Measurements from ENCODE around the gene DNM2. TPM values are rescaled to one million over a fixed set of nuclear protein-coding genes. Genes with fewer than 3 reads are reported as not detected.

DNM2 gene
- total RNA-seq, 6 experiments from 2014 or later: 54.0 to 86.9 (median 68.3) TPM

GRCh38 chr19:10682397-10683063 is 35.3 kb upstream of the DNM2 start:
- TF ChIP-seq POLR2A (IDR thresholded peaks at IDR 0.05) (no peak), CTCF (IDR thresholded peaks at IDR 0.05) (no peak)
- H3K27me3 ChIP-seq: no peaks in the 10 kb centered on the region
- intact Hi-C loops (cut with DNase I): no loop called here
- peaks cover 0 to 7% (median 3%) of the 10 kb centered on the region in 4 donors for H3K4me1 ChIP-seq
- DNase-seq (no peak), ATAC-seq (no peak)
- 90% methylated on average over 4 of the region's 15 CpGs for WGBS (ENCODE audit: insufficient coverage, low coverage, low lambda C conversion rate, missing lambda C conversion rate)
- H3K4me3 ChIP-seq: no peak overlapping the region
- H3K9me3 ChIP-seq: no peaks in the 10 kb centered on the region
- H3K36me3 ChIP-seq: peaks cover 7 to 79% (median 52%) of the 10 kb centered on the region in 4 donors
- H3K27ac ChIP-seq: no peak overlapping the region

- Histone ChIP-seq H3K4me1 (peaks cover 0 to 2% (median under 1%) of the 10 kb centered on the region in 4 donors), H3K27me3 (no peaks in the 10 kb centered on the region), H3K9me3 (no peaks in the 10 kb centered on the region), H3K4me3 (no peak overlapping the region), H3K27ac (no peak overlapping the region), H3K36me3 (peaks cover 7 to 79% (median 51%) of the 10 kb centered on the region in 4 donors)
- intact Hi-C loops (cut with DNase I): no loop called here
- ATAC-seq: no peak
- 90% methylated on average over 8 of the region's 15 CpGs for WGBS (ENCODE audit: insufficient coverage, low coverage, low lambda C conversion rate, missing lambda C conversion rate)
- DNase-seq: no peak
- TF ChIP-seq POLR2A (IDR thresholded peaks at IDR 0.05) (no peak), CTCF (IDR thresholded peaks at IDR 0.05) (no peak)
Measured at GRCh38 chr19:10683064-10683426, 34.8 kb upstream of the DNM2 start.

DNA sequence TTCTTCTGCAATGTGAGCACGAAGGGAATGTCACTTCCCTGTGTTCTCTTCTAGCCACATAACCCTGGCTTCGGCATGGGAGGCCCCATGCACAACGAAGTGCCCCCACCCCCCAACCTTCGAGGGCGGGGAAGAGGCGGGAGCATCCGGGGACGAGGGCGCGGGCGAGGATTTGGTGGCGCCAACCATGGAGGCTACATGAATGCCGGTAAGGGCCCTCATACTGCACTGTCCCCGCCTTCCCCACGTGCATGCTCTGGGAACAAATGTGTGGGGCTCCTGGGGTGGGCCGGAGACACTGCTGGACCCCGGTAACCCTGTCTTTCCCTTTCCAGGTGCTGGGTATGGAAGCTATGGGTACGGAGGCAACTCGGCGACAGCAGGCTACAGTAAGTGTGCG is 34.3 kb upstream of the DNM2 start:
- WGBS (ENCODE audit: insufficient coverage, low coverage, low lambda C conversion rate, missing lambda C conversion rate): 87% methylated on average over 7 of the region's 21 CpGs
- Histone ChIP-seq H3K36me3 (peaks cover 7 to 79% (median 50%) of the 10 kb centered on the region in 4 donors), H3K27ac (no peak overlapping the region), H3K4me1 (no peaks in the 10 kb centered on the region), H3K9me3 (no peaks in the 10 kb centered on the region), H3K4me3 (no peak overlapping the region), H3K27me3 (no peaks in the 10 kb centered on the region)
- ATAC-seq (no peak), DNase-seq (no peak)
- TF ChIP-seq POLR2A (IDR thresholded peaks at IDR 0.05) (no peak), CTCF (IDR thresholded peaks at IDR 0.05) (no peak)
- intact Hi-C loops (cut with DNase I): no loop called here

GRCh38 chr19:10685210-10685609 is 32.7 kb upstream of the DNM2 start:
- TF ChIP-seq POLR2A (IDR thresholded peaks at IDR 0.05) (no peak), CTCF (IDR thresholded peaks at IDR 0.05) (no peak)
- H3K27me3 ChIP-seq: no peaks in the 10 kb centered on the region
- no peak overlapping the region for H3K27ac ChIP-seq
- no peaks in the 10 kb centered on the region for H3K9me3 ChIP-seq
- intact Hi-C loops (cut with DNase I): no loop called here
- no peak overlapping the region for H3K4me3 ChIP-seq
- no peaks in the 10 kb centered on the region for H3K4me1 ChIP-seq
- peaks cover 7 to 76% (median 42%) of the 10 kb centered on the region in 4 donors for H3K36me3 ChIP-seq
- no peak for ATAC-seq
- WGBS (ENCODE audit: insufficient coverage, low coverage, low lambda C conversion rate, missing lambda C conversion rate): 63% methylated on average over 4 of the region's 5 CpGs
- DNase-seq: no peak
